Sciatic nerve (tissue), 2 donors: ENCODE results near the gene CYP27C1. TPM values are rescaled to one million over a fixed set of nuclear protein-coding genes. Genes with fewer than 3 reads are reported as not detected.
"Not testable (repeated sequence)": the region's sequence is repeated elsewhere in the genome, so short reads cannot be mapped to it uniquely, and the experiment has no call there.

Experiments
- ATAC-seq: fragments of 200-7000 bp; cut with Tn5 transposase; one replicate; pipeline ENCODE4 v1.9.1; 2020; ENCODE audit warnings: mild to moderate bottlenecking, moderate library complexity
- DNase-seq: peaks from one replicate; pipeline ENCODE4 v3.0.0-alpha.2; 2020; ENCODE audit warnings: low spot score
- intact Hi-C: fragments of 100-400 bp; cut with DNase I; formaldehyde crosslinking; loops from one replicate; pipeline ENCODE4 v1.14.2; 2022
- total RNA-seq: library from RNA; stranded (reverse); fragmentation: NEBNext Ultra II Directional; extraction: Animal tissue kit (Norgen Biotek cat#: 25700); gene quantifications from one replicate; pipeline ENCODE4 v1.2.1, GENCODE V29; 2021
- donor health status: DM: no; HTN: no; CAD: no.
- donor health status: DM: no; HTN: no; CAD: no.

Gene CYP27C1
- total RNA-seq, 1 donor from 2014 or later: 0.31 TPM

DNA sequence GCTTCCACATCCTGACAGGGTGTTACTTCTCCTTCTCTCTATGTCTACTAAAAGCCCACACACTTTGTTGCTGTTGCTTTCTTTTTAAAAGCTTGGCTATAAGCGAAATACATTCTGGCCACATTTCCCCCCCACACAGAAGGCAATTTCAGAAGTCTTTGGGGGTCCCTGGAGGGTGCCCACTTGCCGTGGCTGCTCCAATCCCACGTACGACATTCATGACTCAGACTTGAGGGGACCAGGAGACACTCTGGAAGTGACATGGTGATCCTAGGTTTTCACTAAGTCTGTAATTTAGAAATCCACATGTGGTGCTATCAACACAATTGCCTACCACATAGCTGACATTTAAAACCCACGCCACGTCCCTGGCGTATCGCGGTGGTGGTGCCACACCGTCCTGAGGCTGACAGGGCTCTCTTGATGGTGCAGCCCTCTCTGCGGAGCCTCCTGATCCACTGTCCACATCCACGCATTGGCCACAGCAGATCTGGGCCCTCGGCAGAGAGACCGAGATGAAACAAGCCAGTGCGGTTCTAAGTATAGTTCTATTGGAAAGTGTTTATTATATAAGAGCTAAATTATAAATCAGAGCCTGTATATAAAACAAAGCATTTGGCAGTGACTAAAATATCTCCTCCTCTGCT is 42.4 kb downstream of the CYP27C1 start:
- DNase-seq: peak; percentile 44

DNA sequence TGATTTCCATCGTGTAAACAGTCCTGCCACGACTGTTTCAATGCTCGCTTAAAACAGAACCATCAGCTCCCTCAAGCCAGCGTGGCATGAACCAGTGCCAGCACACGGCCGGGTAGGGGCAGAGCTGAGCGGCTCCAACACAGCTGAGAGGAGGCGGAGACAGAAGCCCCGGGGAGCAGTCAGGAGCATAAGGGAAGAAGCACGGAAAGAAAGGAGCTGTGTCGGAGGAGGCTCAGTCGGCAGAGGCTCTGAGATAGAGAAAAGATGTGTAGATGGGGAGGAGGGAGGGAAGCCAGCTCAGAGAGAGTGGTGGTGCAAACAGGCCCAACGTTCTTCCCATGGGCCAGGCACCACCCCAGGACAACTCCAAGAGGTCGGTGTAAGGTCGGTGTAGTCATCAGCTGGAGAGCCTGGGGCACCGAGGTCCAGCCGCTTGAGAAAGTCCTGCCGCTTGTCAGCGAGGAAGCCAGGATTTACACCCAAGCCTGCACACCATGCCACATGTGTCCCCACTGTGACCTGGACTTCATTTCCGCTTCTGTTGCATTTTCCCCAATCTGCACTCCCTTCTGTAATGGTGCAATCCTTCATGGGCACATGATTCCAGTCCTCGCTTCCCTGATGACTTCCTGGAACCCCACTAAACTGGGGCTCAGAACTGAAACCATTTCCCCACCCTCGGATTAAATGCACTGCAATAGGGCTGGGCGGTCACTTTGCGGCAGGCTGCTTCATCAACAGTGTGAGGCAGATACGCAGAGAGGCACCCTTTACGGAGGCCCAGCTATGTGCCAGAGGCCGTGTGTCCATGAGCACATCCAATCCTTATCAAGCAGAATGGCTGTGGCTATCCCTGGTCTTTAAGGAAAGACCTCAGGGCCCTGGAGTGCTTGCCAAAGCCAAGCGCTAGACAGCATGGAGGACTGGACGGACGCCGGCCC is 43.5 kb downstream of the CYP27C1 start:
- intact Hi-C loops: no loop called here
- peak; percentile 66 for DNase-seq
- ATAC-seq: peak; percentile 59

More for the DNA sequence above, 42.4 kb downstream of the CYP27C1 start:
- intact Hi-C loops: no loop called here
- no peak for ATAC-seq

DNA sequence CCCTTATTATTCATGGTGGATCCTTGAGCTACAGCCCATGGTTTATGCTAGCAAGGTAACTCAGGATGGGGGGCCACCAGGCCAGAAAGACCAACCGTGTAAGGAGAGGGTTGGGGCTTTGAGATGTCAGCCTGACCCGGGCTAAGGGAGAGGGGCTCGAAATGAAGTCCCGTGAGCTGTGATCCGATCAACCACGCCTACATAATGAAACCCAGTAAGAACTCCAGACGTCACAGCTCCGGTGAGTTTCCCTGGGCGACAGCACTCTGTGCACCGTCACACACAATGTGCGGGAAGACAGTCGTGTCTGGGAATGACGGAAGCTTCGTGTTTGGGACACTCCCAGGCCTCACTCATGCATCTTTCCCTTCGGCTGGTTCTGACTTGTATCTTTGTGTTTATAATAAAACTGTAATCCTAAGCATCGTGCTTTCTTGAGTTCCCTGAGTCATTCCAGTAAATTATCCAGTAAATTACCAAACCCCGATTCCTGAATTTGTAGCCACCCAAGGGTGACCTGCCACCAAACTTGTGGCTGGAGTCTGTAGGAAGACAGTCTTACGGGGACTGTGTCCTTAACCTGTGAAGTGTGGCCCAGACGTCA is 44.2 kb downstream of the CYP27C1 start:
- DNase-seq: peak; percentile 63
- intact Hi-C loops: no loop called here
- peak; percentile 74 for ATAC-seq

DNA sequence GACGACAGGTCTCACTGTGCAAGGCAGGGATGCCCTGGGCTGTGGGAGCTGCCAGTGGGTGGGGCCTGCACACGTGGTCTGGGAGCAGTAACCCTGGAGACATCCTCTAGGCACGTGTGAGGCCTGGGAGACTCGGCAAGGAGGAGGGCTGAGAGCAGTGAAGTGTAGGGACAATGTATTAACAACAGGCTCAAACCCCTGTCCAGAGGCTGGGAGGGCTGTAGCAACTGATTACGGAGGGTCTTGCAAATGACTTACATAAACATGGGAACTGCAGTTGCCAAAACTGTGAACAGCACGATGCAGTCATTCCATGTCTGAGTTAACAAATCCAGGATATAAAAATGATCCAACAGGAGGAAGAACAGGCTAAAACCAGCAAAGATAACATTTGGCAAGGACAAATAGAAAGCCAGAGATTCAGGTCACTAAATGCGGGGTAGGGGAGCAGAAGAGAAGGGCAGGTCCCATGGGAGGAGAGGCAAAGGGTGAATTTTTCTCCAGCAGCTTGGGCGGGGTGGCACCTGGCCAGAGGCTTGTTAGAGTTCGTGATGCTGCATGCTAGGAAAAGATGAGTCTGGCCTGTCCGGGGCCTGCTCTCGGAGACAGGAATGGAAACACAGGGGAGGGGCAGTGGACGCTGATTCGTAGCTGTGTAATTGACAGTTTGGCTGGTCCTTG is 44.9 kb downstream of the CYP27C1 start:
- ATAC-seq (peak; percentile 77), DNase-seq (peak; percentile 82)
- intact Hi-C loops: no loop called here

DNA sequence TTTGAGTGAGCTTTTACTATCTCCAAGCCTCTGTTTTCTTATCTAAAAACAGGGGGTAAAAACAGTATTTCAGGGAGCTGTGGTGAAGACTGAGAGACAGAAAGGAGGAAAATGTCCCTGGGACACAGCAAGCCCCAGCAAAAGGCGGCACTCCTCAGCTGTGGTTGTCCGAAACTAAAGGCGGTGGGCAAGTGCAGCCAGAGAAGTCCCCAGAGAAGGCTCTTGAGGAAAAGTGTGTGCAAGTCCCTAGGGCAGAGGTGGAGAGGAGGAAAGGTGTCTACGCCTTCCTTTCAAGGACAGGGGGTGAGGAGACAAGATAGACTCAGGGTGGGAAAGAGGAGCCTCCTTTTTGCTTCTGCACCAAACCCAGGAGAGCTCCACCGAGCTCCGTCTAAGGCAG is 45.5 kb downstream of the CYP27C1 start:
- DNase-seq (no peak), ATAC-seq (no peak)
- intact Hi-C loops: no loop called here

DNA sequence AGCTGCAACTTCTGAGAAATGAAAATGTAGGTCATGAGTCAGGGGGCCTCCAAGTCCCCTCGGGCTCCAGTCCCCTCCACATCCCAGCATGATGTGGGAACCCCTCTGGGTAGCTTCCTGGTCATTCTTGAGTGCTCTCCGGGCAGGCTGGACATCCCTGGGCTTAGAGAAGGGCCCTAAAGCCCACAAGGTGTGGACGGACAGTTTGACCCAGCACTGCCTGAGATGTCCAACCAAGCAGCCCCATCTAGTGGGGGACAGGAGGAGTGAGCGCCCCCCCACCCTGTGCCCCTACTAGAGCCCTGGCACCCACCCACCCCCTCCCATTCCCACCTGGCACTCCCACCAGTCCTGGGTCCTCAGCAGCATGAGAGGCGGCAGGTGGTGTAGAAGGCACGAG is 46.0 kb downstream of the CYP27C1 start:
- intact Hi-C loops: no loop called here
- DNase-seq (peak; percentile 60), ATAC-seq (peak; percentile 46)

DNA sequence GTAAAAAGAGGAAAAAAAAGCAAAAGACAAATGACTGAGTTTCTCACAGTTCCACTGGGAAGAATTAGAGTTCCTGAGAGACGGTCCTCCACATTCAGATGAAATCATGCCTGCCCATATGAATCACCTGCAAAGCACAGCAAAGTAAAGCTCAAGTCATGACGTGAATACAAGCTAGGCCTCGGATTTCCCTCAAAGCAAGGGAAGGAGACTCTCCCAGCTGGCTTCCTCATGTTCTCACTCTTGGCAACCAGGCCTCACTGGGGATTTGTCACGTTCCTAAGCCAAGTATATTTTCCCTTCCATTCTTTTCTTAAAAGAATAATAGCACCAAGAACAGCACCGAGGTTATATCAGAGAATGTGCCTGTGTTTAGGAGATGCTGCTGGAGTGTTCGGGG is 47.0 kb downstream of the CYP27C1 start:
- DNase-seq: peak; percentile 62
- intact Hi-C loops: no loop called here
- ATAC-seq: peak; percentile 28

DNA sequence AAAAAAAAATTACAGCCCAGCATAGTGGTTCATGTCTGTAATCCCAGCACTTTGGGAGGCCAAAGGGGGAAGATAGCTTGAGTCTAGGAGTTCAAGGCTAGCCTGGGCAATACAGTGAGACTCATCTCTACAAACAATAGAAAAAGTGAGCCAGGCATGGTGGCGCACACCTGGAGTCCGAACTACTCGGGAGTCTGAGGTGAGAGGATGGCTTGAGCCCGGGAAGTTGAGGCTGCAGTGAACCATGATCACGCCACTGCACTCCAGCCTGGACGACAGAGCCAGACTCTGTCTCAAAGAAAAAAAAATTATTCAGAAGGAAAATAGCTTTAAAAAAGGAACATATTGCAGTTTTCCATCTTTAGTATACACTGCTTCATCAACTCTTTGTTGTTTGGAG is 47.8 kb downstream of the CYP27C1 start:
- ATAC-seq: no peak
- intact Hi-C loops: no loop called here
- DNase-seq: peak; percentile 36

DNA sequence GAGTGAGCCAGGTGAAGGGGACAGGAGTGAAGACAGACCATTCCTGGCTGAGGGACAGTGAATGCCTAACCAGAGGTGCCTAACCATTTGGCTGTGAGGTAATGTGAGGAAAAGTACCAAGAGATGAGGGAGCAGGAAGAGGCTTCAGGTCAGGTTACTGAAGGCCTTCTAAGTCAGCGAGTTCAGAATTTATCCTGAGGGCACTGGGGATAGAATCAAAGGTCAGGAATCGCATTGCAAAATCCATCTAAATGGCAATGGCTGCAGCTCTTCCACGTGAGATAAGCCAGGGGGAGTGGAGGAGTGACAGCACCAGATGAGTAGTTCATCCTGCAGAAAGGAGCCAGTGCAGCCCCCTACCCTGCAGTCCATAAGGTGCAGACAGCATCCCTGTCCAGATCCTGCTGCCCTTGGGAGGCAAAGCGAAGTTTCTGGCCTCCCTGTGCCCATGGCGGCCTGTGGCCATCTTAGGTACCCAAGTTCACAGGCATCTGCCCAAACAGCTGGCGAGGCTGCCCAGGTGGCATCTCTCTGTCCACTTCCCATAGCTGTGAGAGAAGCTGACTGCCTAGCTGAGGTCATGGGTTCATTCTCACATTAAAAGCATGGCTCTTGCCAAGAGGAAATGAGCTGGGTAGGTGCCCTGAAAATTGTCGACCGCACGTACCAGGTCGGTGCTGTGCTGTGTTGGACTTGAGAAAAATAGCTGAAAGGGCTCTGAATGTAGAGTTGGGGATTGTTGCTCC is 49.5 kb downstream of the CYP27C1 start:
- intact Hi-C loops: no loop called here

DNA sequence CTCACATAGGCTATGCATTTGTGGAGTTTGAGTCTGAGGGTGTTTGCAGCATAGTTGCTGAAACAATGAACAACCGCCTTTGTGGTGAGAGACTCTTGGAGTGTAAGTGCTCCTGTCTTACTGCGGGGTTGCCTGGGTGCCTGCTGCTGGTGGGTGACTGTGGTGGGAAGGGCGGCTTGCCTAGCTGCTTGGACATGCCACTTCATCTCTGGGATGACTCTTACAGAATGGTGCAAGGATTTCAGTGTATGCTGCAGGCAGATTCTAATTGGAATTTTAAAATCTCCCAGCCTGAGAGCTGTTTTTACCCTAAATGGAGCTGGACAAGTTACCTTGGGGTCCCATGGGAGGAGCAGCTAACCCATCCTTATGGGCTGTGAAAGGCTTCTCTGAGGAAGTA is 50.1 kb downstream of the CYP27C1 start:
- intact Hi-C loops: no loop called here
- ATAC-seq (no peak), DNase-seq (peak; percentile 6)

More for the DNA sequence above, 49.5 kb downstream of the CYP27C1 start:
- peak; percentile 31 for DNase-seq
- ATAC-seq: no peak

DNA sequence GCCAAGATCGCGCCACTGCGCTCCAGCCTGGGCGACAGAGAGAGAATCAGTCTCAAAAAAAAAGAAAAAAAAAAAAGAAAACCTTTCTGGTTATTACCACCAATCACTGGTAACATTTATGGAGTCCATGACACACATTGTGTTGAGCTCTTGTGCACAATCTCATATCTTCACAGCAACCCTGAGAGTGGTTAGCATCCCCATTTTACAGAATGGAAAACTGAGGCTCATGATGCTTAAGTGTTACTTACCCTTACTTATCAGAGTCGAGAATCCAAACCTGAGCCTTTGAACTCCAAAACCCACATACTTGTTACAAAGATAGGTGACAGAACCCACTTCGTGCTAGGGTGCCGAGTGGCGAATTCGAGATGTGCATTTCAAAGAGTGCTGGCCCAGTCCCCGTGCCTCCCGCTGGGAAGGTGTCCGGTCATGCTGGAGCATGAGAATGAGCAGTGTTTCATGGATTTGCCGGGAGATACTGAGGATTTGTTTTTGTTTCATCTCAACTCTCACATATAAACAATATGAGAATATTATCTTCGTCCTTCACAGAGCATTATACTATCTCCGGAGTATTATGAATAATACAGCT is 50.9 kb downstream of the CYP27C1 start:
- ATAC-seq (no peak), DNase-seq (peak; percentile 27)
- intact Hi-C loops: no loop called here

DNA sequence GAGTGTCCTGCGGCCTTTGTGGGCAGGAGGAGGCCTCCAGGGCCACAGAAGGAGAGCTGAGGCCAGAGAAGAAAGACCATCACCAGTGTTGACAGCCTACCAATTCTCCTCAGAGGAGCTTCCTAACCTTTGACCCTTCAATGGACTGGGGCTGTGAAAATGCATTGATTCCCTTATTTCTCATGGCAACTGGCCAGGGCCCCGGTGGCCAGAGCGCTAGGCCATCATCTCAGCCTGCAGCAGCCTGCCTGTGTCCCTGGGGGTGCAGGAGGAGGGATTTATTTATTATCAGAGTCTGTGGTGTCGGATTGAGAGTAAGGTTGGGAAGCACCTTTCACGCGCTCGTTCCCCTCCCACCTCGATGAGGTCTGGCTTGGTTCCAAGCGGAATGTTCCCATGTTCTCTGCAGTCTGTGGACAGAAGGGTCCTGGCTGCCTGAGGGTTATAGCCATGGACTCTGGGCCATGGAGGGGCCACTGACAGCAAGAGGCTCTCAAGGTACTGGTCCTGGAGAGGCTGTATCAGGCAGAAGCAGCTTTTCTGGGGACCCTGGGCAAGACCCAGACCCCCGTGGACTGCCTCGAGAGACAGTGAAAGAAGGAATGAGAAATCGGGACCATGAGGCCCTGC is 53.8 kb downstream of the CYP27C1 start:
- ATAC-seq (no peak), DNase-seq (peak; percentile 48)
- intact Hi-C loops: no loop called here

DNA sequence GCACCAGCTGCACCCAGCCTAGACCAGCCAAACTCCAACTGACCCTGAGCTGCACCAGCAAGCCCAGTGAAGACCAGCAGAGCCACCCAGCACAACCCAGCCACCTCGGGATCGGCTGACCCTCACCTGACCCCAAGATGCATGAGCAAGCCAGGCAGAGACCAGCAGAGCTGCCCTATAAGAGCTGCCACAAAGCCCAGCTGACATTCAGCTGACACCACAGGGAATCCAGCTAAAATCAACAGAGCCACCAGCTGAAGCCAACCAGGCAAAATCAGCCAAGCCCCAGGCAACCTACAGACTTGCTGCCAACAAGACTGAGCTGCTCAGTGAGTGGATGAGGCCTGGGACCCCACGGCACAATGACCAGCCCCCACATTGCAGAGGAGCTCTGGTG is 54.6 kb downstream of the CYP27C1 start:
- ATAC-seq: no peak

DNA sequence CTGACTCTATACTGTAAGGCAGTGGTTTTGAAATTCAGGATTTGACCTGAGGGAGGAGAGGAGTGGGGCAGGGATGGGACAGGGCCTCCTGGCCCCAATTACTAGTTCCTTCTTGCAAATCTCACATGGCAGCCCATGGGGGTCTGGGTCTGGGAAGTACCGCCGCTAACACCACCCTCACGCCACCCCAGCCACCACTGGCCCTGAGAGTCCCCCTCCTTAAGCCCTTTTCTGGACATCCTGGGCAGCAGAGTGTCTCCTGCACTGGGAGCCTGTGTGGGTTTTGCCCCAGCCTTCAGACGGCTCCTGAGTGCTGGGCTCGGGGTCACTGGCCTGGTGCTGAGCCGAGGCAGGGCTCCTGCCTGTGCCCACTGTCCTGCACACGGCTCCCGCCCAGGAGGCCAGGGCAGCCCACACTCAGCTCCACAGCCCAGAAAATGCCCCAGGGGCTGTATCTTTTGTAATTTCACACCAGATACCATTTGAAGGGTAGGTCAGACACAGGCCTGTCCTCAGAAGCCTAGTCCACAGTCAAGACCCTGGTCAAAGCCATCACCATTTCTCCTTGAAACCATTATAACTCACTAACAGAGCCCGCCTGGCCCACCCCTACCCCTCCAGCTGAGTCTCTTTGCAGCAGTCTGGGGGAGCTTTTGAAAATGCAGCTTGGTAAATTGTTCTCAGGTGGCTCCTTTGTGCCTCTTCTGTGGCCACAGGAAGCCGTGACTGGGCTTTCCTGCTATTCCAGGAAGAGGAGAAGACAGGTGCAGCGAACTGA is 55.1 kb downstream of the CYP27C1 start:
- DNase-seq (peak; percentile 26), ATAC-seq (peak; percentile 19)
- intact Hi-C loops: no loop called here

More for the DNA sequence above, 54.6 kb downstream of the CYP27C1 start:
- intact Hi-C loops: no loop called here
- DNase-seq: no peak

DNA sequence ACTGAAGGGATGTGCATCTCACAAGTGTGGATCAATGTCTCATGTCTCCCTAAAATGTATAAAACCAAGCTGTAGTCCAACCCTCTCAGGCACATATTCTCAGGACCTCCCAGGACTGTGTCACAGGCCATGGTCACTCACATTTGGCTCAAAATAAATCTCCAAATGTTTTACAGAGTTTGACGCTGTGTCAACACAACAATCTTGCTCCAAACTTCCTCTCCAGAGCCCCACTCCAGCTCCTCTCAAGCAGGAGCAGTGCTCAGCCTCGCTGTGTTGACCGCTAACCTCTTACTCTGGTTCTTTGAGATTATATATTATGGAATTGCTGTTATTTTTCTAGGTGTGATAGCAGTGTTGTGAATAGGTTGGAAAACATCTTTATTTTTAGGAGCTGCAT is 56.2 kb downstream of the CYP27C1 start:
- DNase-seq: peak; percentile 21
- intact Hi-C loops: no loop called here
- no peak for ATAC-seq

DNA sequence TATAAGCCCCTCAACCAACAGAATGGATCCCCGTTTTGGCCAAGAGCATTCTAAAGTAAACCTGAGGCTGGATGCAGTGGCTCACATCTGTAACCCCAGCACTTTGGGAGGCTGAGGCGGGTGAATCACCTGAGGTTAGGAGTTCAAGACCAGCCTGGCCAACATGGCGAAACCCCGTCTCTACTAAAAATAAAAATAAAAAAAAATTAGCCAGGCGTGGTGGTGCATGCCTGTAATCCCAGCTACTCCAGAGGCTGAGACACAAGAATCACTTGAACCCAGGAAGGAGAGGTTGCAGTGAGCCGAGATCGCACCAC is 57.1 kb downstream of the CYP27C1 start:
- ATAC-seq, DNase-seq, intact Hi-C loops: not testable (repeated sequence)
